ENCODE results near the gene IL15RA.

- TF ChIP-seq EZH2phosphoT487 (IDR thresholded peaks at IDR 0.05; ENCODE audit: insufficient read depth, low read depth) (no peak), EZH2 (IDR thresholded peaks at IDR 0.05; ENCODE audit: insufficient read depth, poor library complexity, severe bottlenecking) (no peak)
Observed at GRCh38 chr10:5977471-5978229, at the start of gene IL15RA.
